CD14-positive monocyte (primary cell): ENCODE results near the gene YKT6. TPM values are rescaled to one million over a fixed set of nuclear protein-coding genes. Genes with fewer than 3 reads are reported as not detected.

ENCODE experiments used
- DNase-seq, 3 donors: peaks; one replicate each; pipeline ENCODE4 v3.0.0-alpha.2; 2011 to 2022
- H2AFZ ChIP-seq: 2 replicates; pipeline ENCODE4 v1.6.0; 2012; ENCODE audit warnings: mild to moderate bottlenecking, low read depth, low read length, inconsistent platforms; ENCODE audit not compliant: insufficient read depth, poor library complexity, severe bottlenecking
- H3K27ac ChIP-seq, 2 donors: 1 replicate in 1 of 2; 2 replicates in 1 of 2; pipeline ENCODE4 v1.5.1; 2012 to 2013; ENCODE audit warnings: low read length in 2 of 2, control low read depth in 1 of 2, inconsistent platforms in 1 of 2, low read depth in 1 of 2, mild to moderate bottlenecking in 1 of 2
- H3K27me3 ChIP-seq, 2 donors: one replicate each; pipeline versions ENCODE4 v1.6.0 to v1.6.1; 2011 to 2013; ENCODE audit warnings: low read length in 2 of 2; ENCODE audit not compliant: control insufficient read depth in 2 of 2, insufficient read depth in 2 of 2
- H3K36me3 ChIP-seq, 2 donors: replicated peaks in 1 of 2; 1 replicate in 1 of 2; 2 replicates in 1 of 2; pipeline versions ENCODE4 v1.5.1 to v1.6.1; 2012 to 2013; ENCODE audit warnings: low read length in 2 of 2, control low read depth in 1 of 2, inconsistent platforms in 1 of 2, mild to moderate bottlenecking in 1 of 2; ENCODE audit not compliant: insufficient read depth in 2 of 2, control insufficient read depth in 1 of 2
- H3K4me1 ChIP-seq, 2 donors: 1 replicate in 1 of 2; 2 replicates in 1 of 2; pipeline versions ENCODE4 v1.5.1 to v1.6.1; 2012 to 2013; ENCODE audit warnings: low read length in 2 of 2, control low read depth in 1 of 2, inconsistent platforms in 1 of 2, mild to moderate bottlenecking in 1 of 2, moderate library complexity in 1 of 2; ENCODE audit not compliant: insufficient read depth in 2 of 2, control insufficient read depth in 1 of 2
- H3K4me2 ChIP-seq: replicated peaks from 2 replicates; pipeline ENCODE3; 2012; ENCODE audit warnings: low read length, moderate library complexity, mild to moderate bottlenecking; ENCODE audit not compliant: poor library complexity, severe bottlenecking; ENCODE audit errors: extremely low read depth
- H3K4me3 ChIP-seq, 3 experiments: fragments of 200-600 bp in 1 of 3; sonication (generic) in 1 of 3; replicated peaks in 1 of 3; 1 replicate in 2 of 3; 2 replicates in 1 of 3; pipeline ENCODE4 v1.5.1; 2011 to 2013; ENCODE audit warnings: low read length in 3 of 3, mild to moderate bottlenecking in 3 of 3, control low read depth in 2 of 3, low read depth in 2 of 3, inconsistent platforms in 1 of 3, moderate library complexity in 1 of 3
- H3K79me2 ChIP-seq: 2 replicates; pipeline ENCODE4 v1.6.0; 2012; ENCODE audit warnings: mild to moderate bottlenecking, control low read depth, inconsistent platforms, low read length, moderate library complexity; ENCODE audit not compliant: insufficient read depth
- H3K9ac ChIP-seq: 2 replicates; pipeline ENCODE4 v1.6.0; 2017; ENCODE audit warnings: low read length, mild to moderate bottlenecking; ENCODE audit not compliant: insufficient read depth, poor library complexity, severe bottlenecking
- H3K9me3 ChIP-seq, 2 donors: replicated peaks in 1 of 2; 1 replicate in 1 of 2; 2 replicates in 1 of 2; pipeline versions ENCODE4 v1.5.1 to v1.6.1; 2012 to 2013; ENCODE audit warnings: low read length in 2 of 2, control low read depth in 1 of 2; ENCODE audit not compliant: control insufficient read depth in 1 of 2, insufficient read depth in 1 of 2
- H4K20me1 ChIP-seq: 2 replicates; pipeline ENCODE4 v1.6.0; 2012; ENCODE audit warnings: mild to moderate bottlenecking, low read length, control low read depth, moderate library complexity; ENCODE audit not compliant: insufficient read depth
- H3K27ac Mint-ChIP-seq, 7 donors: one replicate each; pipeline ENCODE4 v1.8.0; 2020; ENCODE audit warnings: mild to moderate bottlenecking in 7 of 7, mixed read lengths in 7 of 7, moderate library complexity in 6 of 7, inconsistent platforms in 2 of 7
- H3K27me3 Mint-ChIP-seq, 3 donors: one replicate each; pipeline ENCODE4 v1.8.0; 2021 to 2022; ENCODE audit warnings: low read depth in 3 of 3, mild to moderate bottlenecking in 3 of 3, mixed read lengths in 3 of 3, moderate library complexity in 3 of 3, inconsistent platforms in 1 of 3
- H3K36me3 Mint-ChIP-seq, 2 donors: one replicate each; pipeline ENCODE4 v1.8.0; 2020; ENCODE audit warnings: mixed read lengths in 2 of 2, inconsistent platforms in 1 of 2, mild to moderate bottlenecking in 1 of 2
- H3K4me1 Mint-ChIP-seq: one replicate; pipeline ENCODE4 v1.8.0; 2020; ENCODE audit warnings: mild to moderate bottlenecking, mixed read lengths
- H3K4me3 Mint-ChIP-seq, 2 donors: one replicate each; pipeline ENCODE4 v1.8.0; 2020; ENCODE audit warnings: mild to moderate bottlenecking in 2 of 2, mixed read lengths in 2 of 2, moderate library complexity in 1 of 2
- H3K9me3 Mint-ChIP-seq, 7 donors: one replicate each; pipeline ENCODE4 v1.8.0; 2020 to 2022; ENCODE audit warnings: mixed read lengths in 7 of 7, mild to moderate bottlenecking in 6 of 7, moderate library complexity in 6 of 7, inconsistent platforms in 2 of 7
- CTCF ChIP-seq: fragments of 200-600 bp; IDR thresholded peaks from one replicate; pipeline ENCODE4 v1.8.0; 2022; ENCODE audit warnings: antibody characterized with exemption, mild to moderate bottlenecking
- WGBS: methylation state at CpG from one replicate; pipeline ENCODE4 v1.1.5; 2013; ENCODE audit warnings: missing lambda C conversion rate; ENCODE audit not compliant: insufficient coverage; 5-methylcytosine and 5-hydroxymethylcytosine counted together
- intact Hi-C, 2 donors: fragments of 100-400 bp; cut with micrococcal nuclease; formaldehyde crosslinking; loops; one replicate each; pipeline versions ENCODE4 v1.15.0 to v1.15.1; 2023
- polyA plus RNA-seq, 3 donors: library from polyadenylated mRNA; depleted of rRNA in 1 of 3; unstranded in 2 of 3; stranded (reverse) in 1 of 3; fragments of 300-500 nt in 2 of 3; fragments of >200 nt in 1 of 3; fragmentation: Illumina TruSeq in 2 of 3; gene quantifications; 1 replicate in 2 of 3; 2 replicates in 1 of 3; pipeline ENCODE4 v1.2.3, GENCODE V29; 2012 to 2021

The YKT6 gene
- polyA plus RNA-seq, 3 donors, result 26.4 to 45.7 (median 35.2) TPM

- intact Hi-C loops, result no loop called here
- no peaks in the 10 kb centered on the region for H3K4me1 ChIP-seq
- DNase-seq, result no peak
- H3K79me2 ChIP-seq, result no peaks in the 10 kb centered on the region
- no peaks in the 10 kb centered on the region for H3K36me3 ChIP-seq
- no peak overlapping the region for H3K4me3 Mint-ChIP-seq
- H3K27ac Mint-ChIP-seq, result no peak overlapping the region
- H3K9me3 Mint-ChIP-seq, result peaks cover 0 to 1% (median 0%) of the 10 kb centered on the region in 7 donors
- no peak overlapping the region for H3K4me2 ChIP-seq
- no peak for TF ChIP-seq CTCF
- no peak overlapping the region for H2AFZ ChIP-seq
- no peak overlapping the region for H3K9ac ChIP-seq
- H3K27me3 ChIP-seq, result no peaks in the 10 kb centered on the region
- no peaks in the 10 kb centered on the region for H3K4me1 Mint-ChIP-seq
- H3K36me3 Mint-ChIP-seq, result no peaks in the 10 kb centered on the region
- H4K20me1 ChIP-seq, result no peaks in the 10 kb centered on the region
- no peak overlapping the region for H3K4me3 ChIP-seq
- 89% methylated on average over 27 of the region's 30 CpGs for WGBS
- no peaks in the 10 kb centered on the region for H3K9me3 ChIP-seq
- H3K27me3 Mint-ChIP-seq, result peaks cover 1 to 7% (median 2%) of the 10 kb centered on the region in 3 donors
- H3K27ac ChIP-seq, result no peak overlapping the region
Observed at GRCh38 chr7:44221231-44221791, 20.5 kb downstream of the YKT6 start.

GRCh38 chr7:44222074-44222473 lies 21.3 kb downstream of the YKT6 start:
- H3K27ac Mint-ChIP-seq, result no peak overlapping the region
- intact Hi-C loops, result no loop called here
- H3K36me3 ChIP-seq, result no peaks in the 10 kb centered on the region
- TF ChIP-seq CTCF, result no peak
- H3K4me2 ChIP-seq, result no peak overlapping the region
- H3K4me1 Mint-ChIP-seq, result no peaks in the 10 kb centered on the region
- H3K4me3 ChIP-seq, result no peak overlapping the region
- no peak overlapping the region for H3K9ac ChIP-seq
- H3K9me3 Mint-ChIP-seq, result peaks cover 0 to 1% (median 0%) of the 10 kb centered on the region in 7 donors
- peaks cover 0 to 4% (median 1%) of the 10 kb centered on the region in 3 donors for H3K27me3 Mint-ChIP-seq
- no peak for DNase-seq
- H3K36me3 Mint-ChIP-seq, result no peaks in the 10 kb centered on the region
- H3K4me3 Mint-ChIP-seq, result no peak overlapping the region
- no peak overlapping the region for H3K27ac ChIP-seq
- H3K79me2 ChIP-seq, result no peaks in the 10 kb centered on the region
- H3K27me3 ChIP-seq, result no peaks in the 10 kb centered on the region
- no peaks in the 10 kb centered on the region for H4K20me1 ChIP-seq
- H3K9me3 ChIP-seq, result no peaks in the 10 kb centered on the region
- no peak overlapping the region for H2AFZ ChIP-seq
- H3K4me1 ChIP-seq, result no peaks in the 10 kb centered on the region
- 89% methylated on average over 8 of the region's 11 CpGs for WGBS
